Smooth muscle cell (in vitro differentiated cells): ENCODE results near the gene AP1S1. TPM values are rescaled to one million over a fixed set of nuclear protein-coding genes. Genes with fewer than 3 reads are reported as not detected.
A peak's percentile ranks its signal among the peaks of the same experiment; 100 is the strongest.
"Not testable (repeated sequence)": the region's sequence is repeated elsewhere in the genome, so short reads cannot be mapped to it uniquely, and the experiment has no call there.

Source experiments
- DNase-seq: peaks from one replicate; lab custom pipeline; 2025; ENCODE audit not compliant: unreplicated experiment; lab: John Stamatoyannopoulos, UW
- H2AFZ ChIP-seq: fragments of 200-600 bp; sonication (generic); 2 replicates; pipeline ENCODE4 v1.6.0; 2016; ENCODE audit warnings: antibody characterized with exemption, low read depth, mild to moderate bottlenecking
- H3F3A ChIP-seq: fragments of 200-600 bp; sonication (generic); 2 replicates; pipeline ENCODE4 v1.6.0; 2017; ENCODE audit warnings: antibody characterized with exemption, low read depth
- H3K27ac ChIP-seq: fragments of 200-600 bp; sonication (generic); 2 replicates; pipeline ENCODE4 v1.5.1; 2016; ENCODE audit warnings: low read depth, mild to moderate bottlenecking
- H3K27me3 ChIP-seq: fragments of 200-600 bp; sonication (generic); 2 replicates; pipeline ENCODE4 v1.6.1; 2016; ENCODE audit warnings: low read depth, mild to moderate bottlenecking
- H3K36me3 ChIP-seq: fragments of 200-600 bp; sonication (generic); 2 replicates; pipeline ENCODE4 v1.5.1; 2016; ENCODE audit warnings: low read depth
- H3K4me1 ChIP-seq: fragments of 200-600 bp; sonication (generic); 2 replicates; pipeline ENCODE4 v1.5.1; 2016; ENCODE audit warnings: low read depth
- H3K4me2 ChIP-seq: fragments of 200-600 bp; sonication (generic); 2 replicates; pipeline ENCODE4 v1.6.0; 2016; ENCODE audit warnings: mild to moderate bottlenecking
- H3K4me3 ChIP-seq: fragments of 200-600 bp; sonication (generic); 2 replicates; pipeline ENCODE4 v1.5.1; 2016; ENCODE audit warnings: mild to moderate bottlenecking
- H3K79me2 ChIP-seq: fragments of 200-600 bp; sonication (generic); 2 replicates; pipeline ENCODE4 v1.6.0; 2016; ENCODE audit warnings: low read depth, mild to moderate bottlenecking
- H3K9ac ChIP-seq: fragments of 200-600 bp; sonication (generic); 2 replicates; pipeline ENCODE4 v1.6.0; 2016; ENCODE audit warnings: low read depth
- H3K9me3 ChIP-seq: fragments of 200-600 bp; sonication (generic); replicated peaks from 2 replicates; pipeline ENCODE4 v1.5.1; 2016; ENCODE audit warnings: low read depth
- H4K20me1 ChIP-seq: fragments of 200-600 bp; sonication (generic); 2 replicates; pipeline ENCODE4 v1.6.0; 2016; ENCODE audit warnings: low read depth
- WGBS: methylation state at CpG from one replicate; pipeline ENCODE4 v1.1.7; 2016; ENCODE audit warnings: low lambda C conversion rate; 5-methylcytosine and 5-hydroxymethylcytosine counted together
- polyA plus RNA-seq: library from polyadenylated mRNA; unstranded; fragments of >200 nt; fragmentation: Nextera tagmentation; extraction: Ambion mirVana; gene quantifications from 2 replicates; pipeline ENCODE4 v1.2.1, GENCODE V29; 2016
- total RNA-seq: library from RNA; depleted of rRNA; stranded (reverse); fragments of >200 nt; gene quantifications from 2 replicates; pipeline ENCODE4 v1.2.3, GENCODE V29; 2014
- TF ChIP-seq, protein P1 (sequence below): fragments of 200-600 bp; sonication (generic); IDR thresholded peaks from 2 replicates; pipeline ENCODE4 v1.5.1; 2017; ENCODE audit warnings: borderline replicate concordance, mild to moderate bottlenecking, antibody characterized with exemption; ENCODE audit not compliant: insufficient read depth, poor library complexity, severe bottlenecking

The AP1S1 gene
- total RNA-seq (104 and 105 TPM in 2 replicates), polyA plus RNA-seq (44.0 and 51.2 TPM in 2 replicates)

DNA sequence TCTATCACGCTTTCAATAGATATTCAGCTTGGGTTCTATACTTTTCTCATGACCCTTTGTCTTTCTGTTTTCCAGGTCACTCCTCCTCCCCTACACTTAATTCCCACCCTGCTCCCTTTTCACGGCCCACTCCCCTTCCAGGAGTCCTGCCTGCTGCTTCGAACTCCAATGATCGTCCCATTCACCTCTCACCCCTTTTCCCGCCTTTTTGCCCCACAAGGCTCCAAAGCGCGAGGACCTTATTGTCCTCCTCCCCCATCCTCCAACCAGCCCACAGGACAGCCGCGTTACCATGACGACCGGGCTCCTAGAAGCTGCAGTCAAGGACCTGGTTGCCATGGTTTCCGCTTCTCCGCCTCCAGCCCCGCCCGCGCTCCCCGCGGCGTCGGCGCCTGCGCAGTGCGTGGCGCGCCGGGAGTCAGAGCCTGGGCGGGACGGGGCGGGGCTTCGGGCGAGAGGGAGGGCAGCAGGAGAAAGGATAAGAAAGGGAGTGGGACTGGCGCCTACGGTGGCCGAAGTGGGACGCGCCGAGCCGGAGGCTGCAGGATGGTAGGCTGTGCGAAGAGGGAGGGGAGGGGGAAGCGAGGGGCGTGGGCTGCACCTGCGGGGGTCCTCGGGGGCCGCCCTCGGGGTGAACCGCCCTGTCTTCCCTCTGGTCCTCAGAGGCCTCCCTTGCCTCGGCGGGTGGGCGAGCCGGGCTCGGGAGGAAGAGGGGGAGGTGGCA is at the start of gene AP1S1:
Gene AP1S1, plus strand, starts transcription at position 508 of the 724 bp plus-strand sequence. Its CDS starts 39 bp downstream, at position 547.
- H3K4me1 ChIP-seq, result peaks cover 6% of the 10 kb centered on the region
- peak within 1 kb of the TSS; percentile 96 for H3K4me3 ChIP-seq
- H3K9ac ChIP-seq, result peak within 1 kb of the TSS; percentile 78
- TF ChIP-seq, protein P1, sequence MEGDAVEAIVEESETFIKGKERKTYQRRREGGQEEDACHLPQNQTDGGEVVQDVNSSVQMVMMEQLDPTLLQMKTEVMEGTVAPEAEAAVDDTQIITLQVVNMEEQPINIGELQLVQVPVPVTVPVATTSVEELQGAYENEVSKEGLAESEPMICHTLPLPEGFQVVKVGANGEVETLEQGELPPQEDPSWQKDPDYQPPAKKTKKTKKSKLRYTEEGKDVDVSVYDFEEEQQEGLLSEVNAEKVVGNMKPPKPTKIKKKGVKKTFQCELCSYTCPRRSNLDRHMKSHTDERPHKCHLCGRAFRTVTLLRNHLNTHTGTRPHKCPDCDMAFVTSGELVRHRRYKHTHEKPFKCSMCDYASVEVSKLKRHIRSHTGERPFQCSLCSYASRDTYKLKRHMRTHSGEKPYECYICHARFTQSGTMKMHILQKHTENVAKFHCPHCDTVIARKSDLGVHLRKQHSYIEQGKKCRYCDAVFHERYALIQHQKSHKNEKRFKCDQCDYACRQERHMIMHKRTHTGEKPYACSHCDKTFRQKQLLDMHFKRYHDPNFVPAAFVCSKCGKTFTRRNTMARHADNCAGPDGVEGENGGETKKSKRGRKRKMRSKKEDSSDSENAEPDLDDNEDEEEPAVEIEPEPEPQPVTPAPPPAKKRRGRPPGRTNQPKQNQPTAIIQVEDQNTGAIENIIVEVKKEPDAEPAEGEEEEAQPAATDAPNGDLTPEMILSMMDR, result no peak
- H2AFZ ChIP-seq, result peak within 1 kb of the TSS; percentile 58
- H3K27ac ChIP-seq, result no peak within 1 kb of the TSS
- H3K4me2 ChIP-seq, result peak within 1 kb of the TSS; percentile 97
- no peaks in the 10 kb centered on the region for H3K36me3 ChIP-seq
- WGBS, result 6% methylated on average over 30 of the region's 51 CpGs
- no peaks in the 10 kb centered on the region for H3K79me2 ChIP-seq
- DNase-seq, result peak; percentile 69
- H3K9me3 ChIP-seq, result no peaks in the 10 kb centered on the region
- no peaks in the 10 kb centered on the region for H3F3A ChIP-seq
- peaks cover 27% of the 10 kb centered on the region for H4K20me1 ChIP-seq
- H3K27me3 ChIP-seq, result no peaks in the 10 kb centered on the region

GRCh38 chr7:101104799-101105198 is 49.5 kb upstream of the AP1S1 start:
- Histone ChIP-seq H3K4me1 (peaks cover 7% of the 10 kb centered on the region), H3K27ac (no peak overlapping the region), H3F3A (peaks cover 9% of the 10 kb centered on the region), H2AFZ (no peak overlapping the region), H3K4me3 (no peak overlapping the region), H3K9me3 (no peaks in the 10 kb centered on the region), H3K4me2 (no peak overlapping the region), H4K20me1 (no peaks in the 10 kb centered on the region), H3K27me3 (no peaks in the 10 kb centered on the region), H3K79me2 (no peaks in the 10 kb centered on the region), H3K36me3 (no peaks in the 10 kb centered on the region), H3K9ac (no peak overlapping the region)
- DNase-seq, result no peak
- TF ChIP-seq, protein P1, result no peak
- 77% methylated on average over 3 of the region's 3 CpGs for WGBS

- not testable (repeated sequence) for H3K9ac ChIP-seq, H3K9me3 ChIP-seq, H3K27ac ChIP-seq, H3K36me3 ChIP-seq, DNase-seq, H3F3A ChIP-seq, H3K4me2 ChIP-seq, H3K4me3 ChIP-seq, H3K27me3 ChIP-seq, H2AFZ ChIP-seq, H3K4me1 ChIP-seq, H4K20me1 ChIP-seq, H3K79me2 ChIP-seq
- WGBS, result 84% methylated on average over 5 of the region's 5 CpGs
Observed at GRCh38 chr7:101105248-101105647, 49.0 kb upstream of the AP1S1 start.

DNA sequence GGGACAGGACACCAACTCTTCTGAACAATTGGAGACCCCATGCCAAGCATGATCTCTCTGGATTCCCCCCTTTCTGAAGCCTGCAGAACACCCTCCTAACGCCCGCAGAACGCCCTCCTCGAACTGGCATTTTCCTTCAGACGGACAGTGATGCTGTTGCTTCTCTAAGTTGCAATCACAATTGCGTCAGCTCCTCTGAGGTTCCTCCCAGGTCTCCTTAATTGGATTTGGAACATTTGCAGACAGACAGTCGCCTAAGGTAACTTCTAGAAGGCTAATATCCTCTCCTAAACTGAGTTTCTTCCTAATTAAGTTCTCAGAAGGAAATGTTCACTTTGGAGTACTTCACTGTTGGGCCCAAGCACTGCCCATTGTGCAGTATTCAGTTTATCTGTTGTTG is 47.9 kb upstream of the AP1S1 start:
- TF ChIP-seq, protein P1, result no peak
- Histone ChIP-seq H3K27ac (no peak overlapping the region), H3F3A (no peaks in the 10 kb centered on the region), H3K36me3 (no peaks in the 10 kb centered on the region), H4K20me1 (no peaks in the 10 kb centered on the region), H2AFZ (no peak overlapping the region), H3K4me2 (no peak overlapping the region), H3K4me1 (no peaks in the 10 kb centered on the region), H3K9ac (no peak overlapping the region), H3K79me2 (no peaks in the 10 kb centered on the region), H3K27me3 (no peaks in the 10 kb centered on the region), H3K4me3 (no peak overlapping the region), H3K9me3 (no peaks in the 10 kb centered on the region)
- WGBS, result 95% methylated on average over 7 of the region's 7 CpGs
- no peak for DNase-seq
